Measurements from ENCODE around the gene NME8.

- TF ChIP-seq EZH2 (IDR thresholded peaks at IDR 0.05; ENCODE audit: low read length, unreplicated experiment), result no peak
- no peak for TF ChIP-seq CTCF (conservative IDR thresholded peaks at IDR 0.05; ENCODE audit: low read depth, low read length)
- TF ChIP-seq EZH2phosphoT487 (IDR thresholded peaks at IDR 0.05; ENCODE audit: borderline replicate concordance, low read length), result no peak
Measured at GRCh38 chr7:37825038-37825437, 23.4 kb upstream of the NME8 start.
